DMS53 (cell line): ENCODE measurements around the gene TOMM40.
A peak's percentile ranks its signal among the peaks of the same experiment; 100 is the strongest.

Experiments
- DNase-seq: peaks from one replicate; lab custom pipeline; 2025; lab: John Stamatoyannopoulos, UW

TOMM40 gene

DNA sequence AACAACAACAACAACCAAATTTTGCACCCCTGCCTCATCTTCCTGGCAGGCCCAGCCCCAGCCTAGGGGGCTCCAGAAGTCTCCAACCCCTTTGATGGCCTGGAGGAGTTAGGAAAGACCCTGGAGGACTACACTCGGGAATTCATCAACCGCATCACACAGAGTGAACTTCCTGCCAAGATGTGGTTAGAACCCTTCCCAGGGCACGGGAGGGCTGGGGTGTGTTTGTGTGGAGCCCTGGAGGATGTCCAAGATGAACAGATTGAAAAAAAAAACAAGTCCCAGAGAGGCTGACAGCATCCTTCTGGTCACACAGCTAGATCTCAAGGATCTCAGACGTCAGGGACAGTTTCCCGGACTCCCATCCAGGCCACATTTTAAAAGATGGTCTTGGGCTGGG, 36.7 kb downstream of the TOMM40 start:
- DNase-seq = no peak

DNA sequence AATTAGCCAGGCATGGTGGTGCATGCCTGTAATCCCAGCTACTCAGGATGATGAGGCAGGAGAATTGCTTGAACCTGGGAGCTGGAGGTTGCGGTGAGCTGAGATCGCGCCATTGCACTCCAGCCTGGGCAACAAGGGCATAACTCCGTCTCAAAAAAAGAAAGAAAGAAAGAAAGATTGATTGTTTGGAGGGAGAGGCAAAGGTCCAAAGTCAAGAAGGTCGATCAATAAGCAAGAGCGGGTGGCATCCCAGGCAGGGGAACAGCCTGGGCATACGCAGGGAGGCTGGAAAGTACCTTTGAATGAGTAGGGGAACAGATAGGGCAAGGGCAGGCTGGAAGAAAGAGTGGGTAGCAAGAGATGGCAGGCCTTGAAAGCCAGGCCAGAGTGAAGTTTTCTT, 39.0 kb downstream of the TOMM40 start:
- DNase-seq = no peak

DNA sequence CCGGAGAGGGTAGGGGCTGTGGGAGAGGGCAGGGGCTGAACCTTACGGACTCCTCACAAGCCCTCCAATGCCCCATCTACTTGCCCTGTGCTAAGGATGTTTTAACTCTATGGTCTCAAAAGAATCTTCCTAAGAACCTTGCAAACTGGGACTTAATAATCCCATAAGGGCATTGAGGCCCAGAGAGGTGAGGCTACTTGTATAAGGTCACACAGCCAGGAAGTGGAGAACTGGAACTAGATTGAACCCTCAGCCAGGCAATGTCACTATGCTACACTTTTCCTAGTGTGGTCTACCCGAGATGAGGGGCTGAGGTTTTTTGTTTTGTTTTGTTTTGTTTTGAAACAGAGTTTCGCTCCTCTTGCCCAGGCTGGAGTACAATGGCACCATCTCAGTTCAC, 40.5 kb downstream of the TOMM40 start:
- DNase-seq = no peak

DNA sequence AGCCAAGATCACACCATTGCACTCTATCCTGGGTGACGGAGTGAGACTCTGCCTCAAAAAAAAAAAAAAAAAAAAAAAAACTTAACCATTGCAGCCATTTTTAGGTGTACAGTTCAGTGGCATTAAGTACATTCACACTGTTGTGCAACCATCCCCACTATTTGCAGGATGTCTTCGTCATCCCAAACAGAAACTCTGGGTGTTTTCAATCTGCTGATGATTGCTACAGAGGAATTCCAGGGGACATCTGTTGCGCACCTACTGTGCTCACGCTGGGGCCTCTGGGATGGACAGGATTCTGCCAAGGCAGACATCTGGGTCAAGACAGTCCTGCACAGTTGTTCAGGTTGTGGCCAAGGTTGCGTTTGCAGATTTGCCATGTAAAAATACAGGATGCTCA, 48.6 kb downstream of the TOMM40 start:
- DNase-seq = no peak

DNA sequence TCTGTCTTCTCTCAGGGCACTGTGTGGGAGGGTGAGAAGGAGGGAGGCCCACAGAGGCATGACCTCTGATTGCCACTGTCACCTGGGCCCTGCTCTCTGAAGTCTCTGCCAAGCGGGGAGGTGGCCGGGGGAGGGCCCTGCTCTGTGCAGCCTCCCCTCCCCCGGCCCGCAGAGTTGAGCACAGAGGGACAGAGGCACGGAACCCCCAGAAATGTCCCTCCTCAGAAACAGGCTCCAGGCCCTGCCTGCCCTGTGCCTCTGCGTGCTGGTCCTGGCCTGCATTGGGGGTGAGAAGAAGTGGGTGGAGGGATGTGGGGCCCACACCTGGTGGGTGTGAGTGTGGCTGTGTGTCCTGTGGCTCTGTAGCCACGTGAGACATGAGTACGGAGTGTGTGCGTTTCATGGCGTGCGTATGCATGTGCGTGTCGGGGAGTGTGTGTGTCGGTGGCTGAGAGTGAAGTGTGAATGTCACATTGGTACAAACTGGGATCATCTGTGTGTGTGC, 51.1 kb downstream of the TOMM40 start, which contains the start of gene APOC4:
TSS of gene APOC4 (plus strand) at position 171 of the 505 bp plus-strand sequence. CDS start at position 212, 41 bp downstream.
- DNase-seq = no peak

DNA sequence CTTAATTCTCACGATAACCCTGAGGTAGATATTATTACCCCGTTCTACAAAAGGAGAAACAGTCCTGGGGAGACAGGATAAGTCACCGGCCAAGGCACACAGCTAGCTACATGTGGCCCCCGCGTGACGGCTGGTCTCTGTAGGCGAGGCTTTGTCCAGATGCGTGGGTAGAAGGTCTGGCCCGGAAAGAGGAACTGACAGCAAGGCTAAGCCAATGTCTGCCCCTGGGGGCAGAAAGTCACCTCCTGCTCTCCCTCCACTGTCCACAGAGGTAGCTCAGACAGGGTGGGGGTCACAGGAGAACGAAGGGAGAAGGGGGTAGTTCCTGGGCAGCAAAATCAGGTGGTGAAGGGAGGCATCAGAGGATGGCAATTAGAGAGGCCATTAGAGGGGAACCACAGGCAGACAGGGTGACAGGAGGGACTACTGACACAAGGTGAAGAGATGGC, 52.8 kb downstream of the TOMM40 start:
- DNase-seq = no peak

DNA sequence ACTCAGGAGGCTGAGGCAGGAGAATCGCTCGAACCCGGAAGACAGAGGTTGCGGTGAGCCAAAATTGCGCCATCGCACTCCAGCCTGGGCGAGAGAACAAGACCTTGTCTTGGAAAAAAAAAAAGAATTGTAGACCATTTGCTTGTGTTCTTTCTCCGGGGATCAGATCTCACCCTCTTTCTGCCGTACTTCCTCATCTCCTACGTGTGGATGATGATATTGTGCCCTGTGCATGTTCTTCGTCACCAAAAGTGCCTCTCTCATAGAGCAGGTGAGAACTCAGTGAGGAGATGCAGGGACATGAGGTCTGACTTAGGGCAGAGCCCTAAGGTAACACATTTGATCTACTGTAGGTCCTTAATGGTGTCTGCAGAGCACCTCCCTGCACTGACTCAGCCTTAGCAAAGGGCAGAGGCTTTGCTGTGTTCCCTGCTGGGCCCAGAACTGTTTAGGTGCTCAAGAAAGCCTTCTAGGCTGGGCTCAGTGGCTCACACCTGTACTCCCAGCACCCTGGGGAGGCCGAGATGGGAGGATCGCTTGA, 56.1 kb downstream of the TOMM40 start:
- no peak for DNase-seq

DNA sequence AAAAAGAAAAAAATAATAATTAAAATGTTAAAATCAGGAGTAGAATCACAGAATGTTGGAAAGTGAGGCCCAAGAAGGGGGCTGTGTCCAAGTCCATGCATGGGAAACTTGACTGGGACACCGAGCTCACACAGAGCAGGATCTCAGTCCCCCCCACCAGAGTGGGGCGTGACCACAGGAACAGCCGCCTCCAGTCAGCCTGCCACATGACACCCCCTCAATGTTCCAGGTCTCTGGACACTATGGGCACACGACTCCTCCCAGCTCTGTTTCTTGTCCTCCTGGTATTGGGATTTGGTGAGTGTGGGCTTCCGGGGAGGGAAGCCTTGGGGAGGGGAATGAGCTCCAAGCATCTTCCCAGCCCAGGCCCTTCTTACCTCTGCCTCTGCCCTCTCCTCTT, 57.2 kb downstream of the TOMM40 start:
- no peak for DNase-seq

DNA sequence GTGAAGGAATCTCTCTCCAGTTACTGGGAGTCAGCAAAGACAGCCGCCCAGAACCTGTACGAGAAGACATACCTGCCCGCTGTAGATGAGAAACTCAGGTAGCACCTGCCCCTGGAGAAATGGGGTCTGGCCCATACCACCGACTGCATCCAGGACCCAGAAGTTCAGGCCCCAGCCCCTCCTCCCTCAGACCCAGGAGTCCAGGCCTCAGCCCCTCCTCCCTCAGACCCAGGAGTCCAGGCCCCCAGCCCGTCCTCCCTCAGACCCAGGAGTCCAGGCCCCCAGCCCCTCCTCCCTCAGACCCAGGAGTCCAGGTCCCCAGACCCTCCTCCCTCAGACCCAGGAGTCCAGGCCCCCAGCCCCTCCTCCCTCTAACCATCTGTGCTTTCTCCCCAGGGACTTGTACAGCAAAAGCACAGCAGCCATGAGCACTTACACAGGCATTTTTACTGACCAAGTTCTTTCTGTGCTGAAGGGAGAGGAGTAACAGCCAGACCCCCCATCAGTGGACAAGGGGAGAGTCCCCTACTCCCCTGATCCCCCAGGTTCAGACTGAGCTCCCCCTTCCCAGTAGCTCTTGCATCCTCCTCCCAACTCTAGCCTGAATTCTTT, 57.8 kb downstream of the TOMM40 start:
- no peak for DNase-seq

DNA sequence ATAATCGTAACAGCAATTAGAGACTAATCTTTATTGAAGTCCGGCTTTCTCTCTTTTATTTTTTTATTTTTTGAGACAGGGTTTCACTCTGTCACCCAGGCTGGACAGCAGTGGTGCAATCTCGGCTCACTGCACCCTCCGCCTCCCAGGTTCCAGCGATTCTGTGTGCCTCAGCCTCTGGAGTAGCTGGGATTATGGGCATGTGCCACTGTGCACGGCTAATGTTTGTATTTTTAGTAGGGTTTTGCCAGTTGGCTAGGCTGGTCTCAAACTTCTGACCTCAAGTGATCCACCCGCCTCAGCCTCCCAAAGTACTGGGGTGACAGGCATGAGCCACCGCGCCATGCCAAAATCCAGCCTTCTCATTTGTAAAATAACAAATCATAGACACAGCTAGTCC, 58.5 kb downstream of the TOMM40 start:
- no peak for DNase-seq

DNA sequence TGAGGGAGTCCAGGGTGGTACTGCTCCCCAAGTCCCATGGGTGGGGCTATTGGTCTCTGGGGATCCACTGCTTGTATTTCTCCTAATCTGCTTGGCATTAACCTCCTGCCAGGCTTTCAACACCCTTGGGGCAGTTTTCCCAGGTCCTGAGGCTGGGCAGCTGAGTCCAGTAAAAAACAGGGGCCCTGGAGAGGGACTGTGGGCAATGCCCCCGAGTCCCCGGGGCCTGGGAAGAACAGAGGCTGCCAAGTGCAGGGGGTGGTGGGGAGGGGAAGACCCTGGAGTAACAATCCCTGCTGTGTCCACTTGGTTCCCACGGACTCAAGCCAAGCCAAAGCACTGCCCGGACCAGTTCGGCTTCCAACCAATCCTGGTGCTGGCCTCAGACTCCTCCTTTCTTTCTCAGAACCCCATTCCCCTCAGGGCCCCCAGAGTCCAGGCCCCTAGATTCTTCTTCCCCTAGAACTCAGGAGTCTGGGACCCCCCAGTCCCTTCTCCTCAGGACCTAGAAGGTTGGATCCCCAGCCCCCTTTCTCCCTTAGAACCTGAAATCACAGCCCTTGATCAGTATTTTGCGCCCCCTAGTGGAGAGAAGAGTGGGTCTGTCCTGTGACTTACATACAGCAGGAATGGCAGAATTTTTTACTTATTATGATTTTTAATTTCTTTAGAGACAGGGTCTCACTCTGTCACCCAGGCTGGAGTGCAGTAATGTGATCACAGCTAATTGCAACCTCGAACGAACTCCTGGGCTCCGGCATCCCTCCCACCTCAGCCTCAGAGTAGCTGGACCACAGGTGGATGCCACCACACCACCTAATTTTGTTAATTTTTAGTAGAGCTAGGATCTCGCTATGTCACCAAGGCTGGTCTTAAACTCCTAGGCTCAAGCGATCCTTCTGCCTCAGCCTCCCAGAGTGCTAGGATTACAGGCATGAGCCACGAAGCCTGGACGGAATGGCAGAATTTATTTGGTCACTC, 60.4 kb downstream of the TOMM40 start:
- peak; percentile 84 for DNase-seq
